ENCODE measurements around the gene ZNF827.

GRCh38 chr4:145951931-145952330 is 13.3 kb upstream of the ZNF827 start:
- no peak for TF ChIP-seq CTCF (IDR thresholded peaks at IDR 0.05)
- TF ChIP-seq POLR2A (IDR thresholded peaks at IDR 0.05): no peak

All from lower leg skin (tissue), 3 donors.